HG02840 (cell line): ENCODE data around the gene KCTD10.

Source experiments
- ATAC-seq: cut with Tn5 transposase; IDR thresholded peaks from one replicate; pipeline ENCODE4 v1.9.1; 2021; ENCODE audit warnings: mild to moderate bottlenecking, moderate library complexity, moderate number of reproducible peaks; ENCODE audit not compliant: unreplicated experiment, low FRiP score

KCTD10 gene, protein sequence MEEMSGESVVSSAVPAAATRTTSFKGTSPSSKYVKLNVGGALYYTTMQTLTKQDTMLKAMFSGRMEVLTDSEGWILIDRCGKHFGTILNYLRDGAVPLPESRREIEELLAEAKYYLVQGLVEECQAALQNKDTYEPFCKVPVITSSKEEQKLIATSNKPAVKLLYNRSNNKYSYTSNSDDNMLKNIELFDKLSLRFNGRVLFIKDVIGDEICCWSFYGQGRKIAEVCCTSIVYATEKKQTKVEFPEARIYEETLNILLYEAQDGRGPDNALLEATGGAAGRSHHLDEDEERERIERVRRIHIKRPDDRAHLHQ

DNA sequence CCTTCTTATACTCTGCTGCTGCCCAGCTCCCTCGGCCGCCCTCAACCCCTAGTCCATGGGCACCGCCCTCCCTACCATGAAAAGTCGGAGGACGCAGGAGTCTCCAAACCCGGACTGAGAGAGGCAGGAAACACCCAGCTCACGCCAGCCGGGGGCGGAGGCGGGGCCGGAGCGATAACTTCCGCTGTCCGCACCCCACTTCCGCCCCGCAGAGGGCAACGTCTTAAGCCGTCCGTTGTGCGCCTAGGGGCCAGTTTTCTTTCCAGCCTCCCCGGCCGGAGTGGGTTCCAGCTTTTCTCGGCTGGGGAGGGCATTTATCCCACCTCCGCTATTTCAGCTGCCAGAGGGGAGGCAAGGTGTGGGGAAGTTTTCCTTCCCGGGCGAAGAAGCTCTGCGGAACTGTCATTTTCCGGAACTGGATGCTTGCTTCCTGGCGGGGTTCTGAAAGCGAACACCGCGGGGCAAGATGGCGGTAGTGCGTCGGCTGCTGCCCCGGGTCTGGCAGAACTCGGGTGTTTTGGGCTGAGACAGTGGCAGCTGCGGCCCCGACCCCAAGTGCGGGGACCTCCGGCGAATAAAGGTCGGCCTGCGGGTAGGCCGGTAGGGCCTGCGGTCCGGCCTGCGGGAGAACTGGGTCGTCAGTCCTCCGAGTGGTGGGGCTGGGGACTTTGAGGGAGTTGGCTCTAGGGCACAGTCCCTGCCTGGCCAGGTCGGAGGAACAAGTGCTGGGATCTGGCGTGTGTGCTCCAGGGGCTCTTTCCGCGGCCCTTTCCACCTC, at the start of gene KCTD10, which contains the start of gene UBE3B:
Gene KCTD10 (minus strand): TSS at position 116 of the 778 bp plus-strand sequence. CDS start 38 bp downstream, at position 78.
Gene UBE3B (plus strand): TSS at position 450 of the 778 bp plus-strand sequence. CDS start 5,918 bp downstream, outside the sequence.
- peak; percentile 87 for ATAC-seq

DNA sequence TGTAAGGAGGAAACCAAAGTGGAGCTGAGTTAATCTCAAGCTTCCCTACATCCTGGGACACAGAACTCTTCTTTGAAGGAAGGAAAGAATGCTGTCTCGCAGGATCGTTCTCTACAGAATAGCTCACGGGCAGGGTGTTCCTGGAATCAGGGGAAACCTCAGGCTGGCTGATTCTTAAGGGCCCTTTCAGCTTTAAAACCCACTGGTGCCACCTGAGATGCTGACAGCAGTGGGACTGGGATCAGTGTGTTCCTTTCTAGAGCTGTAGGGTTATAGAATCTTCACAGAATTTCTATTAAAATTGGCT, 48.1 kb upstream of the KCTD10 start:
- no peak for ATAC-seq

DNA sequence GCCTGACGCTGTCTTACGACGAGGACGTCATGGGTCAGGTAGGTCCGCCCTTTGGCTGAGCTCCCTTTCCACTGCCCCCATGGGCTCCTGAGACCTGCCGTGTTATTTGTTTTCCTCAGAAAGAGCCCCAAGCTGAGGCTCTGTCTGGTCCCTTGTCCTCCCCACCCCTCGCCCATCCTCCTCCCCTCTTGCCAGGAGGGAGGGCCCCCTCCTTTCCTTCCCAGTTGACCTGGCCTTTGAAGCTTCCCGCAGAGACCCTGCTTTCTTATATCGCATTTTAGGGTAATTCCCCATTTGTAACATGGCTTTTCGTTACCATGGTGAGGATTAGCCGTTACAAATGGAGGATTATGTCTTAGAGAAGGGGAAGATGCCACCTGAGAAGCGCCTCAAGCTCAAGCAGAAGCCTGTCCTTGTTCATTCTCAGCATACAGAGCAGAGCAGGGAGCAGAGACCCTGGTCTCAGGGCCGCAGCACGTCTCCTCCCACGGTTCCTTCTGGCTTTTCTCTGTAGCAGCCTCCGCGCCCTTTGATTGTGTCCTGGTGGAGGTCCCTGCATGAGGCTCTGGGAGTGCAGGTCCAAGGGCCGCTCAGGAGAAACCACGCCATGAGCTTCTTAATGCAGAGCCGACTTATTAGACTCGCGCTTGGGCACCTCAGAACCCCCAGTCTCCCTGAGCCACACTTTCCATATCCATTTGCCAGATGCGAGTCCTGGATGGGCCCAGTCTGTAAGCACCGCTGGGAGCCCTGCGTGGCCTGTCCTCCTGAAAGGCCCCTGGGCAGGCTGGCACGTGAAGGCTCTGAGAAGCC, 47.6 kb upstream of the KCTD10 start:
- no peak for ATAC-seq

DNA sequence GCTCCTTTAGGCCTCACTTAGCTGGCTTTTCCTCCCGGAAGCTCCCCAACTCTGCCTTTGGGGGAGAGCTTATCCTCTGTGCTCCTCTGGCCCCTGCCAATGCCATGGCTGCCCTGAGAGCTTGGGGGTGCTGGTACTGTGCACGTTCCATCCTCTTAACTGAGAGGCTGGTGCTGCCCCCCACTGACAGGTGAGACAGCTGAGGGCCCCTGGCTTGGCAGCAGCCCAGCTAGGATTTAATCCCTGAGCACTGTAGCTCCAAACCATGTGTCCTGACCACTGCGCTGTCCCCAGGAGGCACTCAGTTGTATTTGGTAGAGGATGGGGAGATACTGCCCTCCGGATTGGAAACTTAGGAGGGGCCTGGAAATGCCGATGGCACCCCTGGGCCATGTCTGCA, 46.4 kb upstream of the KCTD10 start:
- no peak for ATAC-seq

DNA sequence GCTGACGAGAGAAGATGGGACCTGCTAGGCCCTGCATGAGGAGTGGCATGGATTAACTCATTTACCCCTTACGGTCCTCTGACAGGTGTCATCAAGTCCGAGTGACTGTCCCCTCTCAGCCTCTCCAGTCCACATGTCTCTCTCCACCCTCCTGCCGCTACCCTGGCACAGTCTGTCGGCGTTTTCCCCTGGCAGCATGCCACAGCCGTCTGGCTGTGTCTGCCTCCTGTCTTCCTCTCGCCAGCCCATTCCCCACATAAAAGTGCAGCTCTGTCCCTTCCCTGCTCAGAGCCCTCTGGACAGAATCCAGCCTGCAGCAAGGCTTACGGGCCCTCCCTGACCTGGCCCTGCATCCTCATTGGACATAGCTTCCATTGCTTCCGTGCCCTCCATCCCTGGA, 46.0 kb upstream of the KCTD10 start:
- ATAC-seq = no peak

DNA sequence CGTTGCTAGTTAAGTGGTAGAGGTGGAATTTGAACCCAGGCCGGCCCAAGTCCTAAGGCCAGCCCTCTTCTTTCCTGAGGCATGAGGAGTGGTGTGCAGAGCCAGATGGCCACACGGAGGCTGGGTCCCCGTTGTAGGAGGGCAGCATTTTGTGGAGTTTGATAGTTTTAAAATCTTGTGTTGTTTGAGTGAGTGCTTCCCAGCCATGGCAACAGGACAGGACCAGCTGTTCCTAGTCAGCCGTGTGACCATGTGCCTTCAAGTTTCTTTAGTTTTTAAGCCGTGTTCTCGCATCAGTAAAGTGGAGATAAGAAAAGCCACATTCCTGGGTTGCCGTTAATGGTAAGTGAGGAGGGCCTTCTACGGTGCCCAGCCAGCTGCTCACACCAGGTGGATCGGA, 44.7 kb upstream of the KCTD10 start:
- ATAC-seq = no peak

DNA sequence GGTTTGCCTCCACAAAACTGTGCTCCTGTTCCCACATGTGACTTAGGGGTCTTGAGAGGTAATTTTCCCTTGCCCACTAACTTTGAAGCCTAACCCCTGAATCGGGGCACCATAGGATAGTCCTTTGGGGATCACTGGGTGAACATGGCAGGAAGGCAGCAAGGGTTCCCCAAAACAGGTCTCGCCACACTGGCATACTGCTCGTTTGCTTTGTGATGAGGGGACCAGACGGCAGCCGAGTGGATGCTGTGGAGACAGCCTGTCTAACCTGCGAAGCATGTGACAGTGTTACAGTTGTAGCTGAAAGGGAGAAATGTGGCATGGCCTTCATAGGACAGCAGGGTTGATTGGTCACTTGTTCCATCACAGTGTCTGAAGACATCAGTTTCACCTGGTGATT, 42.7 kb upstream of the KCTD10 start:
- ATAC-seq = no peak

DNA sequence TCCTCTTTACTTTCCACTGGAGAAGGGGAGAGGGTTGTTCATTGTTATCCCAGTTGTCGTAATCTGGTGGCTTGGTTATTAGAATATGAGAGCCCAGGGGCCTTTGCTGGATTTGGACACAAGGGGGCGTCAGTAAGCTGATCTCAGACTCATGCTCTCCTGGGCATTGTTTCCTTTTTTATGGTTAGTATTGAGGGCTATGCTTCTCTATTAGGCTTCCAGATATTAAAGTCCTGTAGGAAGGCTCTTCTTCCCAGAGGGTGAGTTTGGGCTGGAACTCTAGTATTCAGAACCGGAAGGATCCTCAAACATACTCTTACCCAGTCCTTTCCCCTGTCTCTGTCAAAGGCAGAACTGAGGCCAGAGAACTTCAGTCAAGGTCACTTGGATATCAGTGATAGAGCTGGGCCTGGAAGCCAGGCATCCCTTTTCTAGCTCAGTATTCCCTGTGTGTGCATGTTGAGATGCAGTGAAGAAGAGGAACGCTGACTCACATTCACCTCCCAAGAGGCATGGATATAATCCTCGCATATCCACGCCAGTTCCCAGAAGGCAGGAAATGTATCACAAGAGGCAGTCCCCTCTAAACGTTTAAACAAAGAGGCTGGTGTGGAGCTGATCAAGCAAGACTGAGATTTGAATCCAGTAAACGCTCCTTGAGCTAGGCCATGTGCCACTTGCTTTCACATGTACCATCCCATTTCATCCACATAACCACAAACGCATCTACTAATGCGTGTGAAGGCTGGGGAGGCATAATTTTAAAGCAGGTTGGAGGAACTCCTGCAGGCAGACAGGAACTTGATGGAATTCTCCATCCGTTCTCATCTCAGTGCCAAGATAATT, 41.9 kb upstream of the KCTD10 start:
- no peak for ATAC-seq

DNA sequence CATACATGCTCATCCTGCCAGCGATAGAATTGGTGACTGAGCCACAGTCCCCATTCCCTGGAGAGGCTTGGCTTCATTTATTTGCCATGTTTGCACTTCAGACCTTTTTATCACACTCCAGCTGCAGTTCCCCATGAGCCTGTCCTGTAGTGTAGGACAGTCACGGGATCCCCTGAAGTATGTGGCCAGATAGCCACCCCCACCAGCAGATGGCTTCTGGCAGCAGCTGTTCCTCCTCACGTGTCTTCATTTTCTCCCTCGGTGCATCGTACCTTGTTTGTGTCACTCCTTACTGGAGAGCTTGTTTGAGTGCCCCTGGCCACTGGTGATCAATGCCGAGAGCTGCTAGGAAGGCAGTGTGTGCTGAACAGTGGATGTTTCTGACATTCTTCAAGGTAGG, 40.5 kb upstream of the KCTD10 start:
- no peak for ATAC-seq

DNA sequence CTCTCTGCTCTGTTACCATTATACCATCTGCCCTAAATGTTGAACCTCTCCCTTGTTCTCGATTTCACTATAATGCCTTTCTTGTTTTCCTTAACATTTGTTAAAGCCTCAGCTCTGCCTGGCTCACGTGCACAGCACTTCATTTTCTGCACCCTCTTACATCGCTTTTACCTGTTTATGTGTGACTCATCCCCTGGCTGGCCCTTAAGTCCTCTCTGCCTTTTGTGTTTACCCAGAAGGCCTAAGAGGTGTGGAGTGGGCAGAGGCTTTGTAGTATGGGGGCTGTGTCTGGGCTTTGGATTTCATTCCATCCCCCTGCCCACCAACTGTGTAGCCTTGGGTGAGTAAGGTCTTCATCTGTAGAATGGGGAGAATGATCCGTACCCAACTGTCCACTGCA, 36.9 kb upstream of the KCTD10 start:
- ATAC-seq = no peak

DNA sequence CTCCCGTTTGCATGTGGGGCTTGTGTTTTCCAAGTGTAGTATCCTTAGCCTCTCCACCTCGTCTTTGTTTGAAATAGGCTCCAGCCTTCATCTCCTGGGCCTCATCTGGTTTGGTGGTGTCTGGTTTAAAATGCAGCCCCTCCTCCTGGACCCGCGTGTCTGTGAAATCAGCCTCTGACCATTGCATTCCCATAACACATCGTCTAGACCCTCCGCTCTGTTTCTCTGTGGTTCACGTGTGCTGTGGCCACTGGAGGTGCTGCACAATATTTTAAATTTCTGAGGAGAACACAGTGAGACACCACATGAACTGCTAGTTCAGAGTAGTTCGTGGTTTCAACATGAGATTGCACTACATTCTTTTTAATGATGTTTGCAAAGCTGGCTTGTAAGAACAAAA, 36.0 kb upstream of the KCTD10 start:
- no peak for ATAC-seq

DNA sequence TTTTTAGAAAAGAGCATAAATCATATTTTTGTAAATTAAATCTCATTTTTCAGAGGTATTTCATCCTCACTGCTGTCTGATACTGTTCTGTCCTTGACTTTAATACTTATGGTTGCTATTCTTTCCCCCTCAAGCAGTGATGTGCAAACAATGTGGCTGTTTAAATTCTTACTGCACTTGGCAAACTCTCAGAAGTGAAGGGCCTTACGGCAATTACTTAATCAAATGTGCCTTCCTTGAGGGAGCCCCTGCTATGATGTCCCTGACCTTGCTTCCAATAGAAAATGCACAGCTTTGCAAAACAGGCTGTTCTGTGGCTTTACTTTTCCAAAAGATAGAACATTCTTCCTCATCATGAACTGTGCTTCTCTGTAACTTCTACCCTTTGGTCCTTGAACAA, 35.5 kb upstream of the KCTD10 start:
- no peak for ATAC-seq

DNA sequence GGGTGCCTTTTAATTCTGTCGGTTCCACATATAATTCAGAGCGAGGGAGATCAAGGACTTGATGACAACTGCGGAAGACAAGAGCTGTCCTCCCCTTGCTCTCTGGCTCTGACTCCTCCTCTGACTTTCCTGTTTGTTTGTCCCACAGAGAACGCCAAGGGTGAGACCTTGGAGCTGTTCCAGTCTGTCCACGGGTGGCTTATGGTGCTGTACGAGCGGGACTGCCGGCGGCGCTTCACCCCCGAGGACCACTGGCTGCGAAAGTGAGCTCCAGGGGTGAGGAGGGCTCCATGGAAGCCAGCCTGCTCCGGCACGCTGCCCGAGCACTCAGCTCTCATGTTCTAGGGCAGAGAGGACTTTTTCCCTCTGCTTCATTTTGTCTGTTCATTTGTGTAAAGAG, 33.1 kb upstream of the KCTD10 start:
- ATAC-seq = no peak

DNA sequence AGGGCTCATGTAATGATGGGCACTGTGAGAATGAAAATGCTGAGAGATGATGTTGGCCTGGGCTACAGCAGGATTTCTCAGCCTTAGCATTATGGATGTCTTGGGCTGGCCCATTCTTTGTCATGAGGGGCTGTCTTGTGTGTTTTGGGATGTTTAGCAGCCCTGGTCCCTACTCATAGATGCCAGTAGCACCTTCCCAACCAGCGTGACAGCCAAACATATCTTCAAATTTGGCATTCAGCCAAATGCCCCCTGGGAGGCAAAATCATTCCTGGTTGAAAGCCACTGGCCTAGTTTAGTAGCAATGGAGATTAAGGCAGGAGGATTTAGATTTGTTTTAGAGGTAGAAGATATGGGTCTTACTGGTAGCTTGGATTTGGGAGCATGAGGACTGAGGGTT, 27.0 kb upstream of the KCTD10 start:
- ATAC-seq = no peak

DNA sequence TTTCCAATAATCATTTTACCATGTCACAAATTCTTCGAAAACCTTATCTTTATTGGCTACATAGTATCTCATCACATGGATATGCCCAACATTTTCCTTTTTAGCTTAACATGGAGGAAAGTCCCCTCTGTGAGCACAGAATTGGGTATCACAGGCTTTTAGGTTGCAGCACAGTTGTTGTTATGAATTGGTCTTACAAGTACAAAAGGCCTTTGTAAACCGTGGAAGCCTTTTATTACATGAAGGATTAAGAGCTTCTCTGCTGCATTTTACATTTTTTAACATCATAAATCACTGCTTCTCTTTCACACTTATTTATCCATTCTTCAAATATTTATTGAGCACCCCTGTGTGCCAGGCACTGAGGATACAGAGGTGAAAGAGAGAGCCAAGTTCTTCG, 26.5 kb upstream of the KCTD10 start:
- no peak for ATAC-seq

DNA sequence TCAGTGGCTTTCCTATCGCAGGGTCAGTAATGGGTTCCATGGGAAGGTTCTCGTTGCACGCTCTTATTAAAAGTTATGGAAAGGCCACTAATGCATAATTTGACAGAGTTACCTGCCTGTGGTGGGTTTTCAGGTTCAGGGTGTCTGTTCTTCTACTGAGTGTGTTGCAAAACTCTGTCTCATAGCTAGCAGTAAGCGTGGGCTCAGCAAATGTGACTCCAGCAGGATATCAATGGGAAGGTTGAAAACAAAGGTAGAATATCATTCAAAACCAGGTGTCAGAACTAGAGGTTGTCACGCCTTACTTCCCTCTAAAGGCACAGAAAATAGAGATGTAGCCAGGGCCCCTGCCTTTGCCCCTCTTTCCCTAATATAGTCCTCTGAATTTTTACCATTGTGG, 25.2 kb upstream of the KCTD10 start:
- ATAC-seq = no peak

DNA sequence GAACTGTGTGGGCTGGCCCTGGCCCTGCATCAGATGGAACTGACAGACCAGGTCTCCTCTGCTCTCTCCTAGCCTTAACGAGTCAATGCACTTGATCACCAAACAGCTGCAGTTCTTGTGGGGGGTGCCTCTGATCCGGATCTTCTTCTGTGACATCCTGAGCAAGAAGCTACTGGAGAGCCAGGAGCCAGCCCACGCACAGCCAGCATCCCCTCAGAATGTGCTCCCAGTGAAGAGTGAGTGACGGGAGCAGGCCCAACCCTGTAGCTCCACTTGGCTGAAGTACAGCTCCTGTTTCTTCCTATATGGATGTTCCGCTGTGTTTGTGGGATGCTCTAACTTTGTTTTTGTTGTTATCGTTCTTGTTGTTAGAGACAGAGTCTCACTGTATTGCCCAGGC, 24.2 kb upstream of the KCTD10 start:
- no peak for ATAC-seq

DNA sequence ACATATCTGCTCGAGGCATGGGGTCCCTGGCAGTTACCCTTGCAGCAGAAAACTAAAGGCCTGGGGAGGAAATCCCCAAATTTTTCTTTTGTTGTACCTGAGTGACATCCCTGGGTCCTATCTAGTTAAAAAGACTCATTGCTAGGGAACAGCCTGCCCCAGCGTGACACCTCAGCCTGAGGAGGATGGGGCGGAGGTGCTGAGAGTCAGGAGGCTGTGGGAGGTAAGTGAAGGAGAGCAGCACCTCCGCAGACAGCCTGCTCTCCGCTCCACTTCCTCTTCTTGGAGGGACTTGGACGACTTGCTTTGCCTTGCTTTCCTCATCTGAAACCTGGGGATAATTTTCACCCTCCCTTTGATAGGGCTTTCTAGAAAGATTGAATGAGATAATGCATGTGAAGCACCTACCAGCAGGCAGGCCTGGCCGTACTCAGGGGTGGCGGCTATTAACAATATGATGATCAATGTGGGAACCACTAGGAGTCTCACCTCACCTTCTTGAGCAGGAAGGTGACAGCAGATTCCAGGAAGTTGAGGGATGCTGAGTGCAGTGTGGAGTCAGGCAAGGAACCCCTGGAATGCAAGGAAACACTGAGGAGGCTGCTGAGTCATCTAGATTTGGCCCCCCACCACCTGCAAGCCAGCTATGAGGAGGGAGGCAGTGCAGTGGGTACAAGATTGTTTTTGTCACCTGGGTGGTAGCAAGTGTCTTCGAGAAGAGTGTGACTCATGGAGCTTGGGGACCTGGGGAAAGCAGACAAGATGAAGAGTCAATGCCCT, 23.5 kb upstream of the KCTD10 start:
- ATAC-seq = no peak

DNA sequence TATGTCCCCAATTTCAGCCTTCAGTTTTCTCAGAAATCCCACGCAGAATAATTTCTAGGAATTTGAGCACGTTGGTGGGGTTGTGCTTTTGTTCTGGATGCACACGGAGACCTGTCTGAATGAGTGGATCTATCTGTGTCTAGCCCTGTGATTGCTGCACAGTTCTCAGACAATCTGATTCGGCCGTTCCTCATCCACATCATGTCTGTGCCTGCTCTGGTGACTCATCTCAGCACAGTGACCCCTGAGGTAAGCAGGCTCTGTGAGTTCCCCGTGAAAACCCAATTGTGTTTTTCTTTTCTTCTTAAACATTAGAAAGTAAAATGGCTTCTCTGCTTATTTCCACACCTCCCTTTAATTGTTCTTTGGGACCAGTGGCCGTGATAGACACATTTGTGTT, 20.6 kb upstream of the KCTD10 start:
- ATAC-seq = no peak

DNA sequence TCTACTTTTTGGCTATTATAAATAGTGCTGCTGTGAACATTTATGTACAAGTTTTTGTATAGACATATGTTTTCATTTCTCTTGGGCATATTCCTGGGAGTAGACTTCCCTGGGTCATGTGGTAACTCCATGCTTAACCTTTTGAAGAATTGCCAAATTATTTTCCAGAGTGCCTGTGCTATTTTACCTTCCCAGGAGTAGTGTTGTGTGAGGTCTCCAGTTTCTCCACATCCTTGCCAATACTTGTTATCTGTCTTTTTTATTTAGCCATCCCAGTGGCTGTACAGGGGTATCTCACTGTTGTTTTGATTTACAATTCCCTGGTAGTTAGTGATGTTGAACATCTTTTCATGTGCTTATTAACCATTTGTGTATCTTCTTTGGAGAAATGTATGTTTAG, 19.2 kb upstream of the KCTD10 start:
- ATAC-seq = no peak
